Posterior cingulate gyrus (tissue), 11 donors: ENCODE measurements around the gene IFNLR1.

Experiments
- DNase-seq, 10 donors: peaks; one replicate each; pipeline versions ENCODE4 v3.0.0 to v3.0.0-alpha.2; 2020 to 2021; ENCODE audit warnings: mixed read lengths in 3 of 10
- intact Hi-C: fragments of 100-400 bp; cut with DNase I; formaldehyde crosslinking; loops from one replicate; pipeline ENCODE4 v1.15.1; 2023

IFNLR1 gene

DNA sequence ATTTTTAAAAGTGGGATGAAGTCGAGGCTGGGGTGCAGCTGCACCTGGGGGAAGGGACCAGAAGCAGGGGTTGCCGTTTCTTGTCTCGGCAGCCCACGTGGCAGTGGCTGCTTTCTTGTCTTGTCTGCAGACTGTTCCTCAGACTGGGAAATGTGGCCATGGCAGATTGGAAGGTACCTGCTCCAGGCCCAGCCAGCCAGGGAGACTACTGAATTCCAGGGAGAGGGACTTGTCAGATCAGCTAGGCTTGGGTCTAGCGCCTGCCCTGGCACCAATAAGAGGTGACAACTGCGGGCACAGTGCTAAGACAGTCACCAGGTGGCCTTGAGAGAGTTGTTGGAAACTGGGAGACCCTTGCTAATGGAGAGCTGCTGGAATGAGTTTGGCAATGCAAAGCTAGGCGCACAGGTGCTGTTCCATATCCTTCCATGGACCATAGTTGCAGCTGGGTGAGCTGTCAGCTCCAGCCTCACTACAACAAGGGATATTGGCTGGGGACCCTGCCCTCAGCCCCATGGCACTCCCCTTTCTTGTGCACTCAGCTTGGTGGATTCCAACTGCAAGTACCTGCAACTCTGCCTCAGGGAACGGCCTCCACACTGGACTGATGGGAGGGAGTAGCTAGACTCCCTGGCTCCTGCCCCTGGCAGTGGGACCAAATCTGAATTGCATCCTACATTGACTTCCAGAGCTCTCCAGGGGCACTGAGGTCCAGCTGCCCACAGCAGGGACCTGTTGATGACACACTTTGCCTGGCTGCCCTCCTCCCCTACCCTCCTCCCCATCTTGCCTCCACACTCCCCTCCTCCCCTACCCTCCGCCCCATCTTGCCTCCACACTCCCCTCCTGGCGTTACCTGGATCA lies 34.2 kb downstream of the IFNLR1 start:
- intact Hi-C loops, result no loop called here
- no peak for DNase-seq

GRCh38 chr1:24151175-24151533 lies 35.9 kb downstream of the IFNLR1 start:
- intact Hi-C loops, result no loop called here
- DNase-seq, result no peak

- peak; percentile 59 to 96 (median 83) for DNase-seq
- intact Hi-C loops, result no loop called here
These were observed 36.6 kb downstream of the IFNLR1 start for GRCh38 chr1:24150234-24151174.

DNA sequence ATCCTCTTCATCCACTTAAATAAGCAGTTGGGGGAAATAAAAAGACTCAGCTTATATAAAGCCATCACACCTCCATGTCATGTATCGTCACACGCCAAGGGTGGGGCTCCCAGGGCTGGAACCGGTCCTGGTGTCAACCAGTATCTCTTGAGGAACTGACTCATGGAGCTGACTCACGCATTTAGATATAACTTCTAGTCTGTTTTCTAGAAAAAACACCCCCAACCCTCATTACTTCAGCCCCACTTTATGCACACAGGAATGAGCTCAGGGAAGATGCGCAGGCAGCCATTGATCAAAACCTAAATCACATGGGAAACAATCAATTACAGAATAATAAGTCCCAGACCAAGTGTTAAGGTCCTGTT lies 37.2 kb downstream of the IFNLR1 start:
- intact Hi-C loops, result no loop called here
- DNase-seq, result no peak

DNA sequence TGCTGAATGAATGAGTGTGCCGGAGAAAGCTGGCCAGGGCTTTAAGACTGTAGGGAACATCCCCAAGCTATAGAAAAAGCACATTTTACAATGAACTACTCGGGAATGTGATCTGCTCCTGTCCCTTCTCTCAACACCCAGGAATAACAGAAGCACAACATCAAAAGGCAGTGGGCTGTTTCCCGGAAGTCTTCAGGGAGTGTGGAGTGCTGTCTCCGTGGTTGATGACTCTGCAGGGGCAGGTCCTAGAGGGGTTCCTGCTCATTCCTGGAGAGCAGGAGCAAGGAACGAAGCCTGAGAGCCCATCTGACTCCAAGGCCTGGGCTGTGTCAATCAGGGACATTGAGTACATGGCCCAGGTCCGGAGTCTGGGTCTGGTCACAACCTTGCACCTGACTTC lies 39.3 kb downstream of the IFNLR1 start:
- intact Hi-C loops, result no loop called here
- no peak for DNase-seq

DNA sequence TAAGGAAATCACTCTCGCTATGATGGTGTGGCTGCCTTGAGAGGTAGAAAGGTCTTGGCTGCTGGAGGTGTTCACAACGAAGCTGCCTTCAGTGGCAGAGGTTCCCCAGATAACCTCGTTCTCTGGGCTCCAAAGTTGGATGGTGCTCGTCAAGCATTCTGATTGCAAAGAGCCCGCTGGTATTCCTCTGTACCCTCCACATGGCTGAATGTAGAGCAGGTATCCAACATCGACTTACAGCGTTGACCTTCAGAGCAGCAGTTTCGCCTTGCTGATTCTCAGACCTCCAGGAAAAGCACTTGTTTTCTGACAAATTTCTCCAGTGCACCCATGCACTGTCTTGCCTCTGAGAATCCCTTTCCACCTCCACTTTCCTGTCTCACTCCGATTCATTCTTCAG lies 39.9 kb downstream of the IFNLR1 start:
- intact Hi-C loops, result no loop called here
- DNase-seq, result no peak

- DNase-seq, result peak in 1 of 10 donors; percentile 51
- intact Hi-C loops, result no loop called here
These were observed 44.2 kb downstream of the IFNLR1 start, which contains the start of gene IL22RA1 for GRCh38 chr1:24142546-24143534. Gene IL22RA1, minus strand, starts transcription at chr1:24143140. Its CDS starts 58 bp downstream, at chr1:24143082.

DNA sequence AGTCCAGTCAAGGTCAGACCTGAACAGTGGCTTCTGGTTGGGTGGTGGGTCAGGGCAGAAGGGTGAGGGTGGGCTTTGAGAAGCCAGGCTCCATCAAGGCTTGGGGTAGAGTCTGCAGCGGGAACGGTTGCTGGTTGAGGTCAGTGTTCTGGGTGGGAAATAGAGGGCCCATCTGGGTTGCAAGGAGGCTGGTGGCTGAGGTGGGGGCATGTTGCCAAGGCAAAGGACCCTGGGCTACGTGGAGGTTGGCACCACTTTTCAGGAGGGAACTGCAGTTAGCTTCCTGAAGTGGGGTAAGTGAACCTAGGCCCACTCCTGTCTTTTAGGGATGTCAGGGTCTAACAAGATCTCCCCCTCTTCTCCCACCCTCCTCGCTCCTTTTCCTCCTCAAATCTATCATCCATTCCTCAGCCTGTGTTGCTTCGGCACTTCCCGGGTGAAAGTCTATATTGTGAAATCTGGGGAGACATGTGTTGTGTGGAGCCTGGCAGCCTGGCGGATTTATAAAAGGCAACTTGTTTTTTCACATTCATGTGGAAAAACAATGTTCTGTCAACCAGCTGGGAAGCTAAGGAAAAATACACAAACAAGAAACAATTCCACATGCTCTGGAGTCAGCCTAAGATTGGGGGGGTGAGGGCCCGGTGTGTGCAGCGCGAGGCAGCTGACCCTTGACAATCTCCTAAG lies 45.6 kb downstream of the IFNLR1 start:
- peak in 1 of 10 donors; percentile 64 for DNase-seq
- intact Hi-C loops, result no loop called here

DNA sequence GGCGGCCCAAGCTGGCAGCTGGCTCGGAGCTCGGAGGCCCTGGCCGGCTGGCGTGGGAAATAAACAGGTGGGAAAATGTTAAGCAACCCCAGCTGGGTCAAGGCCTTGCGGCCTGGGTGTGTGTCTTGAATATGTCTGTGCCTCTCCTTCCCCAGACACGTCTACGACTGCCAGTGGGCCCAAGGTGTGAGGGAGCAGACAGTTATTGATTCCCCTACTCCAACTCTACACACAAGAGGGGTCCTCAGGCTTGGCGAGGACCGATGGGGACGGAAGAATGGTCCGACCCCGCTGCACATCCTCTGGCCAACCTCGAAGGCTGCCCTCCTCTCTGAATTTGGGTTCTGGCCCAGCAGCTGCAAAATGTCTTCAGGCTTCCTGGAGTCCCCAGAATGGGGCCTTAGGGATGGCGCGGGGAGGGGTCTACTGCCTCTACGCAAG lies 46.3 kb downstream of the IFNLR1 start:
- intact Hi-C loops, result no loop called here
- DNase-seq, result peak in 1 of 10 donors; percentile 65

DNA sequence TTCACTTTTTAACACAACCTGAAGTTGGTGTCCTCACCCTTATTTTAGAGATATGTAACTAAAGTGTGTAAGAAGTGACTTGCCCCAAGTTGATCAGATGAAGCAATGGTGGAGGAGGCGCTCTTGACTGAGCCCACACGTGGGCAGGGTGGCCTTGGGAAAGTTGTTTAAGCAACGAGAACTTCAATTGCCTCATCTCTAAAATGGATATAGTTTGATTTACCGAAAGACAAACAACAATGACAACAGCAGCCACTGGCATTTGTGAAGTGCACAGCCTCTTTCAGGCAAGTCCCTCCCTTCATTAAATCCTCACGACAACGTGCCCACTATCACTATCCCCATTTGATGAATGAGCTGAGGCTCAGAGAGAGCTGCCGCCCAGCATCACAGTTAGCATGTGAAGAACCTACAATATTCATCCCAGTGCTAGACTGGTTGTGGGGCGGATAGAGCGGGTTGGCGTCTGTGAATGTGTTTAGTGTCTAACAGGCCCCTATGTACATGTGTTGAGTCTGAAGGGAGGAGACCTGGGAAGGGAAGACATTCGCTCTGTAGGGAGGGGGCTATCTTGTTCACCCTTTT lies 47.2 kb downstream of the IFNLR1 start:
- DNase-seq, result peak in 1 of 10 donors; percentile 57
- intact Hi-C loops, result no loop called here

GRCh38 chr1:24139222-24139489 lies 47.9 kb downstream of the IFNLR1 start:
- intact Hi-C loops, result no loop called here

GRCh38 chr1:24138476-24139221 lies 48.4 kb downstream of the IFNLR1 start:
- DNase-seq, result peak in 1 of 10 donors; percentile 70
- intact Hi-C loops, result no loop called here

More at GRCh38 chr1:24139222-24139489, 47.9 kb downstream of the IFNLR1 start:
- DNase-seq, result no peak

GRCh38 chr1:24136956-24137539 lies 50.0 kb downstream of the IFNLR1 start:
- intact Hi-C loops, result no loop called here
- peak in 1 of 10 donors; percentile 57 for DNase-seq

- DNase-seq, result peak in 1 of 10 donors; percentile 17
- intact Hi-C loops, result no loop called here
These were observed 52.7 kb downstream of the IFNLR1 start for GRCh38 chr1:24134376-24134775.

GRCh38 chr1:24133819-24134218 lies 53.3 kb downstream of the IFNLR1 start:
- intact Hi-C loops, result no loop called here
- no peak for DNase-seq

DNA sequence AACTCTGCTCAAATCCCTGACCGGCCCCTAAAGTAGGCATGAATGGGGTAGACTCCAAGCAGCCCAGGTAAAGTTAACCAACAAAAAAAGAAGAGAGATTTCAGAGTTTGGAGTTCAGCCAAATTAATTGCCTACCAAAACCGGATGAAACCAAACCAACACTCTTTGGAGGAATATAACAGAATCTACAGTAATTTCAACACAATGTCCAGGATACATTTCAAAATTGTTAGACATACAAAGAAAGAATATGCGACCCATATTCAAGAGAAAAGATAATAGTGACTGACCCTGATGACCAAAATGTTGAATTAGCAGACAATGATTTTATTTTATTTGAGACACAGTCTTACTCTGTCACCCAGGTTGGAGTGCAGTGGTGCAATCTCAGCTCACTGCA lies 56.7 kb downstream of the IFNLR1 start:
- DNase-seq, result no peak
- intact Hi-C loops, result no loop called here

DNA sequence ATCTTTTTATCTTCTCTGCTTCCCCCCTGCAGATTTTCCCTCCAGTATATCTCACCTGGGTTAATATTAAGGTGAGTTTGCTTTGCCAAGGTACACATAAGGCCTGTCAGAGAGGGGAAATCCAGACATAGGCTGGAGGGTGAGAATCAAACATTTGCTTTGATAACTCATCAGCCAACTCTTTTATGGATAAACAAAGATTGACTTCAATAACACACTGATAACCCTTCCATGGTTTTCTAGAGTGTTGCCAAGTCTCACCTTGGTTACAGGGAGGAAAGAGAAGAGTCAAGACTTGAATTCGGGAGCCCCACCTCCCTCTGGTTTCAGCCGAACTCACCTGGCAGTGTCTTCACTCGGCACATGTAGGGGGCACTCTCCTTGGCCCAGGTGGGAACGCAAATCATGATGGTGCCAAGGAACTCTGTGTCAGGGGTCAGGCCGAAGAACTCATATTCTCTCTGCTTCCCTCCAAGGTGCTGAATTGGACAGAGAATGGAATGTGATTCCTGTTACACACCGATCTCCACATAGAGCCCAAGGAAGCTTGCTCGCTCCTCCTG lies 59.2 kb downstream of the IFNLR1 start:
- intact Hi-C loops, result no loop called here
- DNase-seq, result peak in 1 of 10 donors; percentile 44
